OCI-LY3 (cell line): ENCODE results near the gene EXOSC6.
"Not testable (repeated sequence)": the region's sequence is repeated elsewhere in the genome, so short reads cannot be mapped to it uniquely, and the experiment has no call there.

Experiments used
- H2AFZ ChIP-seq: fragments of 200-600, 300-600 bp; shearing (Covaris generic); 2 replicates; pipeline ENCODE4 v1.6.0; 2014; ENCODE audit warnings: antibody characterized with exemption, low read depth, low read length
- H3K27ac ChIP-seq: fragments of 200-600, 300-600 bp; sonication (generic); 2 replicates; pipeline ENCODE4 v1.5.1; 2014; ENCODE audit warnings: mild to moderate bottlenecking, low read length, moderate library complexity, mixed read lengths
- H3K27me3 ChIP-seq: fragments of 200-600, 300-600 bp; sonication (generic); 2 replicates; pipeline ENCODE4 v1.6.1; 2014; ENCODE audit warnings: low read depth, low read length, mixed read lengths
- H3K36me3 ChIP-seq: fragments of 200-600, 300-600 bp; sonication (generic); replicated peaks from 2 replicates; pipeline ENCODE3; 2014; ENCODE audit warnings: low read depth, low read length, mixed read lengths
- H3K4me1 ChIP-seq: fragments of 300-600, 200-600 bp; sonication (generic); 2 replicates; pipeline ENCODE4 v1.6.1; 2014; ENCODE audit warnings: low read length, mixed read lengths
- H3K4me2 ChIP-seq: fragments of 200-600, 300-600 bp; sonication (generic); 2 replicates; pipeline ENCODE4 v1.6.1; 2014; ENCODE audit warnings: low read length, mixed read lengths
- H3K4me3 ChIP-seq: fragments of 300-600, 200-600 bp; sonication (generic); 2 replicates; pipeline ENCODE4 v1.5.1; 2014; ENCODE audit warnings: antibody characterized with exemption, mild to moderate bottlenecking, low read length, moderate library complexity
- H3K79me2 ChIP-seq: fragments of 300-600, 200-600 bp; shearing (Covaris generic); 2 replicates; pipeline ENCODE4 v1.6.1; 2014; ENCODE audit warnings: mild to moderate bottlenecking, low read length, mixed read lengths
- H3K9ac ChIP-seq: fragments of 300-600, 200-600 bp; shearing (Covaris generic); 2 replicates; pipeline ENCODE4 v1.6.0; 2014; ENCODE audit warnings: mild to moderate bottlenecking, low read length, moderate library complexity
- H3K9me3 ChIP-seq: fragments of 200-600, 300-600 bp; shearing (Covaris generic); 2 replicates; pipeline ENCODE4 v1.6.1; 2014; ENCODE audit warnings: low read length, mixed read lengths; ENCODE audit not compliant: insufficient read depth
- H4K20me1 ChIP-seq: fragments of 200-600, 300-600 bp; sonication (generic); 2 replicates; pipeline ENCODE4 v1.6.1; 2016; ENCODE audit warnings: low read length, mixed read lengths; ENCODE audit not compliant: insufficient read depth
- EZH2phosphoT487 ChIP-seq: fragments of 200-600 bp; shearing (Covaris generic); IDR thresholded peaks from 2 replicates; pipeline ENCODE4 v1.6.1; 2018; ENCODE audit warnings: antibody characterized with exemption, mixed run types, low read depth
- TF ChIP-seq, protein P1 (sequence below): fragments of 200-600, 300-600 bp; sonication (generic); IDR thresholded peaks from 2 replicates; pipeline ENCODE4 v1.5.1; 2014; ENCODE audit warnings: antibody characterized with exemption, low read length, low read depth

EXOSC6 gene

DNA sequence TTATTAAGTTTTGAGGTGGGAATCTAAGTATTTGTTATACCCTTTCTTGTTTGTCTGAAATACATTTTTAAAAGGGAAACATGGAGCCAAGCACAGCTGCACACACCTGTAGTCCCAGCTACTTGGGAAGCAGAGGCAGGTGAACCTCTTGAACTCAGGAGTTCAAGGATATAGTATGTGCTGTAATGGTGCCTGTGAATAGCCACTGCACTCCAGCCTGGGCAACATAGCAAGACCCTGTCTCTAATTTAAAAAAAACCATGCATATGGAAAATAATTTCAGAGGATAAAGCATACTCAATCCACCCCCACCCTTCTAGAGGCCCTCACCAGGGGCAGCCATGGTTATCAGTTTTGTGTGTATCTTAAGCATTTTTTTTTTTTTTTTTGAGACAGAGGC, 43.9 kb upstream of the EXOSC6 start:
- H3K79me2 ChIP-seq: peaks cover 18% of the 10 kb centered on the region
- H3K4me1 ChIP-seq: peaks cover 10% of the 10 kb centered on the region
- no peaks in the 10 kb centered on the region for H3K27me3 ChIP-seq
- H3K4me2 ChIP-seq: no peak overlapping the region
- no peak overlapping the region for H3K27ac ChIP-seq
- no peak overlapping the region for H3K9ac ChIP-seq
- TF ChIP-seq, protein P1, sequence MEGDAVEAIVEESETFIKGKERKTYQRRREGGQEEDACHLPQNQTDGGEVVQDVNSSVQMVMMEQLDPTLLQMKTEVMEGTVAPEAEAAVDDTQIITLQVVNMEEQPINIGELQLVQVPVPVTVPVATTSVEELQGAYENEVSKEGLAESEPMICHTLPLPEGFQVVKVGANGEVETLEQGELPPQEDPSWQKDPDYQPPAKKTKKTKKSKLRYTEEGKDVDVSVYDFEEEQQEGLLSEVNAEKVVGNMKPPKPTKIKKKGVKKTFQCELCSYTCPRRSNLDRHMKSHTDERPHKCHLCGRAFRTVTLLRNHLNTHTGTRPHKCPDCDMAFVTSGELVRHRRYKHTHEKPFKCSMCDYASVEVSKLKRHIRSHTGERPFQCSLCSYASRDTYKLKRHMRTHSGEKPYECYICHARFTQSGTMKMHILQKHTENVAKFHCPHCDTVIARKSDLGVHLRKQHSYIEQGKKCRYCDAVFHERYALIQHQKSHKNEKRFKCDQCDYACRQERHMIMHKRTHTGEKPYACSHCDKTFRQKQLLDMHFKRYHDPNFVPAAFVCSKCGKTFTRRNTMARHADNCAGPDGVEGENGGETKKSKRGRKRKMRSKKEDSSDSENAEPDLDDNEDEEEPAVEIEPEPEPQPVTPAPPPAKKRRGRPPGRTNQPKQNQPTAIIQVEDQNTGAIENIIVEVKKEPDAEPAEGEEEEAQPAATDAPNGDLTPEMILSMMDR: no peak
- no peak for TF ChIP-seq EZH2phosphoT487
- H3K36me3 ChIP-seq: peaks cover 3% of the 10 kb centered on the region
- no peaks in the 10 kb centered on the region for H4K20me1 ChIP-seq
- no peaks in the 10 kb centered on the region for H3K9me3 ChIP-seq
- no peak overlapping the region for H2AFZ ChIP-seq
- no peak overlapping the region for H3K4me3 ChIP-seq

DNA sequence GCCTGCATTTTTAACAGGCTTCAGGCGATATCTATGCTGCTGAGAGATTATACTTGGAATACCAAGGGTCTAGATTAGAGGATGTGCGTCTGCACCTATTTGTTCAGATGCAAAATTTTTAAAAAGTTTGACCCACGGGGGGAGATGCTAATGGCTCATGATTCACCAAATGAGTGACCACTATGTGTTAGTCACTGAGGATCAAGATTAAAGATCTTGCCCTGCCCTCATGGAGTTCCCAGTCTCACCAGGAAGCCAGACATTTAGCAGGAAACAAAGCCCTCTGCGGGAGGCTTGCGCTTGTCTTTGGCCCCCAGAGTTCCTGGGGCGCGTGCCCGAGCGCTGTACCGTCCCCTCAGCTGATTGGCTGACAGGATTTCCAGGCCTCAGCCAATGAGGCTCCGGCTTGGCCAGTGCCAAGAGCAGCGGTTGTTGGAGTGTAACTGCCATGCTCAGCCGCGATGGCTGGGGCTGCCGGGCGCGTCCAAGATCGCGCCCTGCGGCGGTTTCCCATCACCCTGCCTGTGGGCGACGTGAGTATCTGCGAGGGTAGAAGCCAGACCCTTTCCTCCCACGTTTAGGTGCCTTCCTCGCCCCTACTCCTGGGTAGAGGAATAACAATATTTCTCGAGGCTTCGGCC, 42.8 kb upstream of the EXOSC6 start:
- TF ChIP-seq, protein P1: no peak
- no peak for TF ChIP-seq EZH2phosphoT487
- Histone ChIP-seq H4K20me1 (no peaks in the 10 kb centered on the region), H3K36me3 (no peaks in the 10 kb centered on the region), H2AFZ (no peak overlapping the region), H3K4me1 (peaks cover 8% of the 10 kb centered on the region), H3K4me2 (no peak overlapping the region), H3K9me3 (no peaks in the 10 kb centered on the region), H3K9ac (no peak overlapping the region), H3K27ac (no peak overlapping the region), H3K27me3 (no peaks in the 10 kb centered on the region), H3K79me2 (peaks cover 7% of the 10 kb centered on the region), H3K4me3 (no peak overlapping the region)

DNA sequence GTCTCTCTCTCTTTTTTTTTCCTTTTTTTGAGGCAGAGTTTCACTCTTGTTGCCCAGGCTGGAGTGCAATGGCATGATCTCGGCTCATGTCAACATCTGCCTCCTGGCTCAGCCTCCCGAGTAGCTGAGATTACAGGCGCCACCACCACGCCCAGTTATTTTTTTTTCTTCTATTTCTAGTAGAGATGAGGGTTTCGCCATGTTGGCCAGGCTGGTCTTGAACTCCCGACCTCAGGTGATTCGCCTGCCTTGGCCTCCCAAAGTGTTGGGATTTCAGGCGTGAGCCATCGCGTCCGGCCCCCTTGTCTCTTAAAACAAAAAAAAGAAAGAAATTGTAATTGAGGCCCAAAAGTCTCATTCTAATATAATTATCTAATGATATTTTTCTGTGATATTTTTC, 40.4 kb upstream of the EXOSC6 start:
- H3K27me3 ChIP-seq, H3K36me3 ChIP-seq, H4K20me1 ChIP-seq, H3K27ac ChIP-seq, H2AFZ ChIP-seq, H3K9me3 ChIP-seq, H3K4me3 ChIP-seq, H3K4me2 ChIP-seq, H3K4me1 ChIP-seq, H3K9ac ChIP-seq: not testable (repeated sequence)
- peaks cover 21% of the 10 kb centered on the region for H3K79me2 ChIP-seq

DNA sequence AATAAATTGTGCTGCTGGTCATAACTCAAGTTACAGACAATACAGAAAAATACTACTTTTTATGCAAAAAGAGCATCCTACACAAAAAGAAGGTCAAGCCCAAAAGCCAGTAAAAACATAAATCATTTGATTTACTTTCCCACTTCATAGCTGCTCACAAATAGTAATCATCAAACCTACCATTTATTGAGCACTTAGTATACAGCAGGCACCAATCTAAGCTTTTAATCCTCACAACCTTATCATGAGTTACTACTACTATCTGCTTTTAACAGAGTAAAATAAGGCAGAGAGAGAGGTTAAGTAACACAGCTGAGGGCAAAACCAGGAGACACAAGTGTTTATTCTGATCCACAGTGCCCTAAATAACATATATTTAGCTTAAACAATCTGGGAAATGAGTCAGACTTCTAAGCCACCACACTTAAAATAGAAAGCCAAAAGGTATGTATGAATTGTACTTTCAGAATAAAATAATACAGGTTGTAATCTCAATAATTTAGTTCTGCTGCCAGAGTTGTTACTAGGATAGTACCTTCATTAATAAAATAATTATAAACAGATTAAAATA, 39.3 kb upstream of the EXOSC6 start:
- Histone ChIP-seq H3K9ac (no peak overlapping the region), H3K27me3 (no peaks in the 10 kb centered on the region), H2AFZ (no peak overlapping the region), H3K4me3 (no peak overlapping the region), H3K9me3 (no peaks in the 10 kb centered on the region), H3K27ac (no peak overlapping the region), H4K20me1 (peaks cover 6% of the 10 kb centered on the region), H3K4me2 (no peak overlapping the region), H3K36me3 (peaks cover 5% of the 10 kb centered on the region), H3K4me1 (peaks cover 10% of the 10 kb centered on the region), H3K79me2 (peaks cover 30% of the 10 kb centered on the region)
- no peak for TF ChIP-seq EZH2phosphoT487
- TF ChIP-seq, protein P1: no peak
